Hippocampal formation (tissue), 2 donors: ENCODE measurements around the gene NHERF2.
A peak's percentile ranks its signal among the peaks of the same experiment; 100 is the strongest.

ENCODE experiments used
- DNase-seq, 2 donors: peaks; one replicate each; lab custom pipeline; 2025; lab: John Stamatoyannopoulos, UW

NHERF2 gene

DNA sequence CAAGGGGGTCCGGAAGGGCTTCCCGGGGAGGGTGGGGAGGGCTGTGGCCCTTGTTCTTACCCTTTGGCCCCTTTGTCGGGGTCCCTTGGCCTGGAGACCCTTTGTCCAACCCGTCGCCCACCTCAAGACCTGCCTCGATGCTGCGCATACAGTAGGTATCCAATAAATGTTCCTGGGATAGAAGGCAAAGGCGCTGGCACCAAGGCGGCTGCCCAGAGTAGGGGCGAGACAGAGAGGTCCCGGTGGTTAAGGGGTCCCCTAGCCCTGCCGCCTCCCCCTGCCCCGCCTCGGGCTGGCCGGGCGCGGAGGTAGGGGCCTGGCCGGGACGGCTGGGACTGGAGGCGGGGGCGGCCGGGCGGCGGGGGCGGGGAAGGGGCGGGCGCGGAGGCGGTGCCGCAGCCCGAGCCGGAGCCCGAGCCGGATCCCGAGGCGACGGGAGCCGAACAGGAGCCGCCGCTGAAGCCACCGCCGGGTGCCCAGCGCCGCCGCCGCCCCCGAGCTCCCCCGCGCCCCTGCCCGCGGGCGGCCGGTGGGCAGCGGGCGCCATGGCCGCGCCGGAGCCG, at the start of gene NHERF2:
Gene NHERF2 (plus strand): TSS at position 442 of the 563 bp plus-strand sequence. CDS start 104 bp downstream, at position 546.
- DNase-seq: peak in 1 of 2 donors; percentile 5

DNA sequence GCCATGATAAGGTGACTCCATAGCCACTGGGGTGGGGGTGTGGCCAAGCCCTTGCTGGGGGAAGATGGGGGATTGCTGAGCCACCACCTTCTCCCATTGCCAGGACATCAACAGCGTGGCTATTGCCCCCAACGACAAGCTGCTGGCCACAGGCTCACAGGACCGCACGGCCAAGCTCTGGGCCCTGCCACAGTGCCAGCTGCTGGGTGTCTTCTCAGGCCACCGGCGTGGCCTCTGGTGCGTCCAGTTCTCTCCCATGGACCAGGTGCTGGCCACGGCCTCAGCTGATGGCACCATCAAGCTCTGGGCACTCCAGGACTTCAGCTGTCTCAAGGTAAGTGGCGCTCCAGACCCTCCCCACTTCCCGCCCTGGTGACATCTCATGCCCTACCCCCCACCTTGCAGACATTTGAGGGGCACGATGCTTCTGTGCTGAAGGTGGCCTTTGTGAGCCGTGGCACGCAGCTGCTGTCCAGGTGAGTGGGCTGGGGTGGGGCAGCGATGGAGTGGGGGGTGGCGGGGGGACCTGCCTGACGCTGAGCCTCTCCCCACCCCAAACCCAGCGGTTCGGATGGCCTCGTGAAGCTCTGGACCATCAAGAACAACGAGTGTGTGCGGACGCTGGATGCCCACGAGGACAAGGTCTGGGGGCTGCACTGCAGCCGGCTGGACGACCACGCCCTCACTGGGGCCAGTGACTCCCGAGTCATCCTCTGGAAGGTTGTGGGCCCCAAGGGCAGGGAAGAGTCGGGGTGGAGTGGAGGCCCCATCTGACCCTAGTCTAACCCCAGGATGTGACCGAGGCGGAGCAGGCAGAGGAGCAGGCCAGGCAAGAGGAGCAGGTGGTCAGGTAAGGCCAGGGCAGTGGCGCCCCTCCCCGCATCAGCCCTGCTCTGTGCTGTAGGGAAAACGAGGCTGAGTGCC, 49.5 kb upstream of the NHERF2 start:
- no peak for DNase-seq

DNA sequence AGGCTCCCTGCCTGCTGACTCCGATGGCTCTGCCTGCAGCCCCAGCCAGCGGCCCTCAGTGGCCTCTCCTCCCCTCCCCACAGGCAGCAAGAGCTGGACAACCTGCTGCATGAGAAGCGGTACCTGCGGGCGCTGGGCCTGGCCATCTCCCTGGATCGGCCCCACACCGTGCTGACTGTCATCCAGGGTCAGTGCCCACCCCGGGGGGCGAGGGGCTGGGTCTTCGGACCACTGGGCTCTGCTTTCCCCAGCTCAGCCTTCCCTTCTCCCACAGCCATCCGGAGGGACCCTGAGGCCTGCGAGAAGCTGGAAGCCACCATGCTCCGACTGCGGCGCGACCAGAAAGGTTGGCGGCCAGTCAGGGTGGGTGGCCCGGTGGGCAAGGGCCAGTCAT, 48.8 kb upstream of the NHERF2 start:
- no peak for DNase-seq

DNA sequence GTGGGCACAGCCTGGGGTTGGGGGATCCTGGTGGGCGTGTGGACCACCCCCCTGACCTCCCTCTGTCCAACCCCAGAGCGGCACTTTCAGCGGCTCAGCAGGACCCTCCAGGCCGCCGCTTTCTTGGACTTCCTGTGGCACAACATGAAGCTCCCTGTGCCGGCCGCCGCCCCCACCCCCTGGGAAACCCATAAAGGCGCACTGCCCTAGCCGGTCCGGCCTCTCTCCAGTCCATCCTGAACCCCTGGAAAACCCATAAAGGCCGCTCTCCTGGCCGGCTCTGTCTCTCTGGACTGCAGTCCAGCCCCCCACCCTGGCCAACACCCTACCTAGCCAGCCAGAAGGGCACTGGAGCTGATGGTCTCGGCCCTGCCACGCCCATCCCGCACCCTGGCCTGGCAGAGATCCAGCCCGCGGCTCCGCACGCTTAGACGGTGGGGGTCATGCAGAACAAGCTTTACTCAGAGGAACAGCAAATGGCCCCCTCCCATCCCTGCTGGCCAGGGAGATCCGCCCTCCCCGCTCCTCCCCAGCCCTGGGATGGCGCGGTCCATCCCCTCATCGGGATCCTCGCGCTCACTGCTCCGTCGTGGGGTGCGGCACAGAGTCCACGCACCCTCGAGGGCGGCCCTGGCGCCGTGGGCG, 48.1 kb upstream of the NHERF2 start:
- no peak for DNase-seq

DNA sequence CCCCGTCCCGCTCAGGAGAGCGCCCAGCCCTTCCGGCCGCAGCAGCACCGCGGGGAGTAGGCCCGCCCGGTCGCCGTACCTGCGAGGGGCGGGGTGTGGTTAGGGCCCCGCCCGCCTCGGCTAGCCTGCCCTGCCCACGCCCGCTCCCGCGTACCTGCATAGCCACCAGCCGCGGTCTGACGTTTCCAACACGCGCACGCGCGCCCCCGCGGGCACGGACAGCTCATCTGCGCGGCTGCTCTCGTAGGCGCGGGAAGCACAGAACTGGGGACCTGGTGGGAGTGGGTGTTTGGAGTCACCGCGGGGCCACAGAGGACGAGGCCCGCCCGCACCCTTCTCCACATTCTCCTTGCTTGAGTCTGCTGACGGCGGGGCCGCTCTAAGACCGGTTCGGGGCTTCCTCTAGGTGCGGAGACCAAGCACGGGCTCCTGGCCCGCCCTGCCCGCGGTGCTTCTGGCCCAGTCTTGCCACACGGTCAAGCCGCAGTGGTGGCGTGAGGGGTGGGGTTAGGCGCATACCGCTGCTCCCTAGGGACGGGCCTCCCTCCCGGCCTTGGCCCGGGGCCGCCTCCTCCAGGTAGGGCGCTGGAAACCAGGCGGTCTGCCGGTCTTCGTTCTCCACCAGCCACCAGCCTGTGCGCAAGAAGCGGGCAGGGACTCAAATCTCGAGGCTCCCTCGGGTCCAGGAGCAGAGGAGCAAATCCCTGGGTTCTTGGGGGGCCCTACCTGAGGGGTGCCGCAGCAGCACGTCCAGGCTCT, 47.3 kb upstream of the NHERF2 start:
- no peak for DNase-seq

DNA sequence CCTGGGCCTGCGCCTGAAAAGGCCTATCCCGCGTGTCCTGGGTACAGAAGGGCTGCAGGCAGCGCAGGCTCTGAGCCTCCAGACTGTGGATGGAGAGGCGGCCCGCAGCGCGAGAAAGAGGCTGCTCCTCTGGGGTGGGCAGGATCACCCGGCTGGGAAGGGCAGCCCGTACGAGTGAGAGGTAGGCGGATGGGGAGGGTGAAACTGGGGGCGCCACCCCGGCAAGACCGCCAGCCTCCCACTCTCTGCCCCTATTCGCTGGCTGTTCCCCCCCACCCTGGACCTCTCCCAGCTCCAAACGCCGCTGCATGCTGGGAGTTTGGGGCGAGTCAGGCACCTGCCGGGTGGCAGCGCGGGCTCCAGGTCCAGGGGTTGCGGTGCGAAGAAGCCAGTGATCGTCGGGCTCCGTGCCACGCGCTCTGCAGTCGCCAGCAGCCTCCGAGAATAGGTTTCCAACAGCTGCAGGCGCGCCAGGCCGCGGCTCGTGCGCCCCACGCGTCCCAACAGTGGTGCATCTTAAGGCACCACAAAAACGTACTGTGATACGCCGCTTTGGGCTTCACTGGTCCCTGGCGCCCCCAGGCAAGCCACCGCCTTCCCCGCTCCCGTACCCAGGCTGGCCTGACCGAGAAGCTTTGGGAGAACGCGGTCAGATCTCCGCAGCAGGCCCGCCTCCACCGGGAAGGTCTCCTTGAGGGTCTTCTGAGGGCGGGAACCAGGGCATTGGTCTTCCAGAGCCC, 46.5 kb upstream of the NHERF2 start:
- DNase-seq: no peak

DNA sequence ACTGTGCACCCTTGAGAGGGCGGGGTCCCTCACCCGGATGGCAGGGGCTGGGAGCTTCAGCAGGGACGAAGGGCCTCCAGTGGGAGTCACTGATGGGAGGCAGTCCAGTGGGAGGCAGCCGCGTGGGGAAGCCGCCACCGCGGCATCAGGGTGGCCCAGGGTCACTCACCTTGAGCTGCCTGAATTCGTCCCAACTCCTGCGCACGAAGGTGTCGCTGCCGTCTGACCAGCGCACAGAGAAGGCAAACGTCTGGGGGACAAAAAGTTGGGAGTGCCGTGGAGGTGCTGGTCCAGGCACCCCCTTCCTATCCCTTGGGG, 46.0 kb upstream of the NHERF2 start:
- no peak for DNase-seq

DNA sequence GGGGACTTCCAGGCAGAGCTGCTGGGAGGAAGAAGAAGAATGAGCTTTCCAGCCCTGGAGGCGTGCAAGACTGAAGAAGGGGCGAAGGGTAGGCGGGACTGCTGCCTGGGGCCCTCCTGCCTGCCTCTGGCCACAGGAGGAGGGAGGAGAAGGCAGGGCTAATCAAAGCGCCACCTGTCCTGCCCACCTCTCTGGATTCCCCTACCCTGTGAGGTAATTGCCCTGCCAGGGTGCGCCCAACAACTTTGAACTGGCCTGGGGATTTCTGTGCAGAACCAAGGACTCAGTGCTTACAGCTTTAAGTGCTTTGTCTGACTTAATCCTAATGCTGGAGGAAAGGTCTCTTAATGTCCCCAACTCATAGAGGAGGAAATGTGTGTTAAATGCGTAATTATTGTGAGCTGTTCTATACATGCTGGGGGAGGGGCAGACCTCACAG, 45.3 kb upstream of the NHERF2 start, which contains the start of gene NOXO1:
Gene NOXO1 (minus strand): TSS at position 72 of the 439 bp plus-strand sequence. CDS start 290 bp downstream, outside the sequence.
- no peak for DNase-seq

DNA sequence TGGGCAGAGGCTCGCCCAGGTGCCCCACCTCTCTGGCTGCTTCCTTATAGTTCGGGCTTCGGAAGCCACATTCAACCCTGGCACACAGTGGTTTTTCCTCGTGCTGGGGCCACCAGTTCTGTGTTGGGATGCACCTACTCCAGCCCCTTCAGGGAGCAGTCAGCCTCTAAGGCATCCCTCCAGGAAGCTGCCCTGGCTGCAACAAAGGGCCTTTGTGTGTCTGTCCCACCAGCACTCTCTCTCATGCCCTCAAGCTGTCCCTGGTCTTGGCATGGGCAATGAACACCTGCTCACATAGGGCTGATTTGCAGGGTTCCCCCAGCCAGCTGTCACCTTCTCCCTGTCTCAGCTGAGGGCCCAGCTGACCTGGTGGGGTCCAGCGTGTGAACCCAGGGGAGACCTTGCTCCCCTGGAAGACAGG, 44.7 kb upstream of the NHERF2 start:
- DNase-seq: no peak

DNA sequence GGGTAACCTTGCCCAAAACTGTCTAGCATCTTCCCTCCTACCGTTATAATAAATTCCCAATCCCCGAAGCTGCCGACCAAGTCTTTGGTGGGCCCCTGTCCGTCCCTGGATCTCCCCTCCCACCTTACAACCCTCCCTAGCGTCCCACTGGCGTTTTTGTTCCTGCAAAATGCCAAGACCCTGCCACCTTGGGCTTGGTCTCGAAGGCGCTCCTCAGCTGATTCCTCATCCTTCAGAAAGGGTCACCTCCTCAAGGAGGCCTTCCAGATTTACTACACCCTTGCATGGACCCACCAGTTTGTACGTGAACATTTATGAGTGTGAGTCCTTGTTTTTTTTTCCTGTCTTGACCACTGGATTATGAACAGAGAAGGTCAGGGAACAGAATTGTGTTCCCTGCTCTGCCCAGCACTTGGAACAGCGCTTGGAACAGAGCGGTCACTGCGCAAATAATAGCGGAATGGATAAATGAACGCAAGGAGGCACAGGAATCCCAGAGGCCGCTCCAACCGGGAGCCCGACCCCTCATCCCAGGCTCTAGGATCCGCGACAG, 43.6 kb upstream of the NHERF2 start:
- DNase-seq: no peak

DNA sequence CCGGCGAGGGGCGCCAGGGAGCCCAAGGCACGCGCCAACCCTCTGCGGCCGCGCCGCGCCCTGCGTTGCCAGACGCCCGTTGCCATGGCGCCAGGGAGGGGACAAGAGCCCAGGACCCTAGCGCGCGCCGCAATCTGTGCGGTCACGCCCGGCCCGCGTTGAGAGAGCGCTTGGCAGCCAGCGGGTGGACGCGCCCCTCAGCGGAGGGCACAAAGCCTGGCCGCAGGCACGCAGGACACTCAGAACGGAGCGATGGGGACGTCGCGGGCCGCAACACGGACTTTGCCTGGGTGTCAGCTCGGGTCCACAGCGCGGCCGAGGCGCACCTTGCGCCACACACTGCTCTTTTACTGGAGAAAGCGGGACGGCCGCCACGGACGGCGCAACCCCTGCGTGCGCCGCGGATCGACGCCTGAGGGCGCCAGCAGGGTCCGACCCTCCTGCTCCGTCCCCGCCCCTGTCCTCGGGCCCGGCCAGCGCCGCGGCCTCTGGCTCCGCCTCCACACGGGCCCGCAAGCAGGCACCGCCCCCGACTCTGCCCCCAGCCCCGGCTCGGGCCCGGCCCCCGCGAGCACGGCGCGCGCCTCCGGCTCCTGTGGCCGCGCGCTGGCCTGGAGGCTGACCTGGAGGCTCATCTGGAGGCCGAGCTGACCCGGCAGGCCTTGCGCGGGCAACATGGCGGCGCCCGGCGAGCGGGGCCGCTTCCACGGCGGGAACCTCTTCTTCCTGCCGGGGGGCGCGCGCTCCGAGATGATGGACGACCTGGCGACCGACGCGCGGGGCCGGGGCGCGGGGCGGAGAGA, 43.0 kb upstream of the NHERF2 start, which contains the start of gene GFER:
Gene GFER (plus strand): TSS at position 650 of the 803 bp plus-strand sequence. CDS start 26 bp downstream, at position 676.
- peak; percentile 82 to 89 for DNase-seq

DNA sequence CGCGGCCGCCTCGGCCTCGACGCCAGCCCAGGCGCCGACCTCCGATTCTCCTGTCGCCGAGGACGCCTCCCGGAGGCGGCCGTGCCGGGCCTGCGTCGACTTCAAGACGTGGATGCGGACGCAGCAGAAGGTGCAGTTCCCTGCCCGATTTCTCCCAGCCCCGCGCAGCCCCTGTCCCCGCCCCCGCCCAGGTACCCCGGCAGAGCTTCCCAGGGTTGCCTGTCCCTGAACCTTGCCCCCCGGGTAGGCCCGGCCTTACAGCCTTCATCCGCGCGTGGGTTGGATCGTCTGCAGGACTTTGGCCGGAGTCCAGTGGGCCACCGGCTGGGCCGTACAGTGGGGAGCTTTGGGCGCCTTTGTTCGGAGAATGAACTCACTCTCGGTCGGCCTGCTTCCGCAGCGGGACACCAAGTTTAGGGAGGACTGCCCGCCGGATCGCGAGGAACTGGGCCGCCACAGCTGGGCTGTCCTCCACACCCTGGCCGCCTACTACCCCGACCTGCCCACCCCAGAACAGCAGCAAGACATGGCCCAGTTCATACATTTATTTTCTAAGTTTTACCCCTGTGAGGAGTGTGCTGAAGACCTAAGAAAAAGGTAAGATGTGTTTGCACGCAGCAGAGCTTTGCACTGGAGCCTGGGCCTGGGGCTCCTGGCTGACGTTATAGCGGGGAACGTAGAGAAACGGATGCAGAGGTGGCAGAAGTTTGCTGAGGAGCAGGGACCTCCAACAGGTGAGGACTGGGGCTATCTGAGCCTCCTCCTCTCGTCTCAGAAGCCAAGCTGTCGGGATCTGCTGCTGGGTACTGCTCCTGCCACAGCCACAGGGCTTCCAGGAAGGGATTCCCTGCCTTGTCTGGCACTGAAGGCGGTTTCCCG, 42.1 kb upstream of the NHERF2 start:
- DNase-seq: no peak

DNA sequence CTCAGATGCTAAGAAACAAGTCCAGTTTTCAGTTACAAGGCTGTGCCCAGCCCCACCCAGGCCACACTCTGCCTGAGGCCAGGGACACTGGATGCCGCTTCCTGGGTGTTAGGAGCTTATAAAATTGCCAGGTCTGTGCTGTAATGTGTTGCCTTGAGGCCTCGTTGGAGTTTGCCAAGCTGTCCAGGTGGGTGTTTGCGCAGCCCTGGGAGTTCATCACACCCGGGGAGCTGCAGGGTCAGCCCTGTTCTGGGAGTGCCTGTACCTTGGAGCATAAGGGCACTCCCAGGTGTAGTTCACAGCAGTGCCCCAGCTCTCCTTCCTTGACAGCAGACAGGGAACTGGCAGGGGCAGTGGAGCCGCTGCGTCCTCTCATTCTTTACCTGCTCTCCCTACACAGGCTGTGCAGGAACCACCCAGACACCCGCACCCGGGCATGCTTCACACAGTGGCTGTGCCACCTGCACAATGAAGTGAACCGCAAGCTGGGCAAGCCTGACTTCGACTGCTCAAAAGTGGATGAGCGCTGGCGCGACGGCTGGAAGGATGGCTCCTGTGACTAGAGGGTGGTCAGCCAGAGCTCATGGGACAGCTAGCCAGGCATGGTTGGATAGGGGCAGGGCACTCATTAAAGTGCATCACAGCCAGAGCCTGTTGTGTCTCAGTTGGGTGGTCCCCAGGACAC, 41.1 kb upstream of the NHERF2 start:
- no peak for DNase-seq

DNA sequence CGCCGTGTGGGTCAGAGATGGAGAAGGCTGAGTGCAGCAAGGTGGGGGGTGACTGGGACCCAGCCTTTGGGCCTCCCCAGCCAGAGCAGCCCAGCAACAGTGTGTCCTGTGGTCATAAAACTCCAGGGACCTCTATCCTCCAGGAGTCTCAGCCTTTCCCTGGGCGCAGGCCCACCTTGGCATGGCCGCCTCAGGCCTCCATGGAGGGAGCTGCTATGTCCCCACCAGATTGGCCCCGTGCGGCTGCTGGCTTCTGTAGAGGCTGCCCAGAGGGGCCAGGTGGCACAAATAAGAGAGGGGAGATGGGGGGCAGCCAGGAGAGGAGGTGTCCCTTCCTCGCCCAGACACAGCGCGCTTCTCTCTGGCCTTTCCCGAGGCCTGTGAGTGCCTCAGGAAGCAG, 39.5 kb upstream of the NHERF2 start:
- DNase-seq: no peak

DNA sequence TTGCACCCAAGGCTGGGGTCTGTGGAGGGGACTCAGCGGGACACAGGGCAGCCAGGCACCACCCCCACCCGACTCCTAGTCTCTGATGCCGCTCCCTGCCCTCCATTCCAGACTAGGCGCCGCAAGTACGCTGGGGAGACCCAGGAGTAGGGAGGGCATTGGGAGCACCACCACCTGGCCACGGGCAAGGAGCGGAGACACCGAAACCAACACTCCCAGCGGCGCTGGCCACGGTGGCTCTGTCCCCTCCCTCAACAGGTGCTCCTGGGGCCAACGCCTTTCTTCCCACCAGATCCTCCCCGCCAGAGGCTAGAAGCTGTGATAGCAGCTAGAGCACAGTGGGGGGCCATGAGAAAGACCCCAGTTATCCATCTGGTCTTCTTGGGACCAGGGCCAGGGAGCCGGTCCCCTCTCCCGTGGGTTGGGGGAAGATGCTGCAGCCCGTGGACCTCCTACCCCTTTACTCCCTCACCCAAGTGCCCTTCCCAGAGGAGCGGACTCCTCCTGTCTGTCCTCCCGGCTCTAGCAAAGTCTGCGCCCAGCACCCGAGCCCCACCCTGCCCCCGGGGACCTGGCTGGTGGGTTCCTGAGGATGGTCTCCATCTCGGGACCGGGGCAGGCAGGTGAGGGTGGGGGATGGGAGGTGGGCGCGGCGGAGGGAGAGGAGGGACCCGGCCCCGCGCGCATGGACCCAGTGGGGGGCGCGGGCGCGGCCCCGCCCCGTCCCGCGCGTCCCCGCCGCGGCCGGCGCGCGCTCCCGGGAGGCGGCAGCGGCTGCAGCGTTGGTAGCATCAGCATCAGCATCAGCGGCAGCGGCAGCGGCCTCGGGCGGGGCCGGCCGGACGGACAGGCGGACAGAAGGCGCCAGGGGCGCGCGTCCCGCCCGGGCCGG, 37.2 kb upstream of the NHERF2 start, which contains the start of gene SYNGR3:
Gene SYNGR3 (plus strand): TSS at position 762 of the 892 bp plus-strand sequence. CDS start 133 bp downstream, outside the sequence.
- no peak for DNase-seq

DNA sequence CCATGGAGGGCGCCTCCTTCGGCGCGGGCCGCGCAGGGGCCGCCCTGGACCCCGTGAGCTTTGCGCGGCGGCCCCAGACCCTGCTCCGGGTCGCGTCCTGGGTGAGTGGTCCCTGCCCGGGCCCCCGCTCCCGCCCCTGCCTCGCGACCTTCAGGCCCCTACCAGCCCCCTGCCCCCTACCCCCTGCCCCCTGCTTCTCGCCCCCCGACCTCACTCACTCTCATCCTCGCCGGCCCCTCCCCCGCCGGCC, 36.7 kb upstream of the NHERF2 start:
- DNase-seq: no peak

DNA sequence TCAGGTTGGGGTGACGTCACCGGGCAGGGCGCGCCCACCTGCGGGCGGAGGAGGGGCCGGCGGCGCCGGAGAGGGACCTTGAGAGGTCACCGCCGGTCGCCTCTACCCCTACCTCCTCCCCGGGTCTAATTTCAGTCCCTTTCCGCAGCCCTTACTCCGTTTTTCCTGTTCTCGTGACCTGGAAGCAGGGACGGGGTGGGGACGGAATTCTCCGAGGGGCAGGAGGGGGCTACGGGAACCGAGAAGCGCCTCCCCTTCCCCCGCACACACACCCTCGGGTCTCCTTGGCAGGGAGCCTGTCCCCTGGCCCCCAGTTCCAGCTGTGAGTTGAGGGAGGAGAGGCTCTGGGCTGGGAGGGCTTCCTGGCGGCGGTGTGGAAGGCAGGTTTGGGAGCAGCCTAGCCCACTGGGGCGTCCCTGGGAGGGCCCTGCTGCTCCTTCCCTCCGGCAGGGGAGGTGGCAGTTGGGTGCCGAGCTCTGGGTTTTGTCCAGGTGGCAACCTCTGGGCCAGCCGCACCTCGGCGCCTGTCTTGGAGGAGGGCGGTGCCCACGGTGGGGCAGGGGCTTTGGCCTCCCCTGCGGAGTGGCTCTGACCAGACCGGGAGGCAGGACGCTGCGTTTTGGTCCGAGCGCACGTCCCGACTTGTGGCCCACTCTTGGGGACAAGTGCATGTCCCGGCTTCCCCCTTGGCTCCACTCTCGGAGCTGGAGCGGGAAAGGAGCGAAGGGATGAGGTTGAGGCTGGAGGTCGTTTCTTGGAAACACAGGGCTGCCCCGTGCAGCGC, 36.2 kb upstream of the NHERF2 start:
- DNase-seq: no peak
